A673 (cell line): ENCODE results near the gene BTBD9.

Source experiments
- CTCF ChIP-seq: fragments of 300-800, 200-600 bp; sonication (generic); conservative IDR thresholded peaks from 2 replicates; pipeline ENCODE4 v1.5.1; 2017; ENCODE audit warnings: low read depth, mild to moderate bottlenecking, antibody characterized with exemption, low read length, moderate library complexity, mixed read lengths
- EZH2 ChIP-seq: fragments of 200-600 bp; sonication (generic); IDR thresholded peaks from 2 replicates; pipeline ENCODE4 v1.6.1; 2017; ENCODE audit warnings: borderline replicate concordance, low read depth, mild to moderate bottlenecking, mixed read lengths, antibody characterized with exemption, low read length; ENCODE audit not compliant: poor library complexity, severe bottlenecking

DNA sequence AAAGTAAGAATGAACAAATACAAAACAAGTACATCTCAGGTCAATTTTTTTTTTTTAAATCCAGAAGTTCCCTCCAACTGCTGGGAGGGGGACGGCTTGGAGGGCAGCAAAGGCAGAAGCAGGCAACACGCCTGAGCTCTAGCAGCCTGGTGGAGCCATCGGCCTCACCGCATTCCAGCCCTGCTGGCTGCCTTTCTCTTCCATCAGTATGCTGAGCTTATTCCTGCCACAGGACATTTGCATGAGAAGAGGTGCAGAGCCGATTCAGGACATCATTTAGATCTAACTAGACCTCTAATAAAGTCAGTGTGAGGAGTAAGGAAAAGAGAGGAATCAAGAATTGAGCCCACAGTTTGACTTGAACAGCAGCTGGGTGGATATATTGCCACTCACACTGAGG, 501.4 kb downstream of the BTBD9 start:
- TF ChIP-seq CTCF (no peak), EZH2 (no peak)
